LNCAP (cell line): ENCODE results near the gene SLC2A4.

Source experiments
- CTCF ChIP-seq: fragments of 450-650 bp; IDR thresholded peaks from 2 replicates; pipeline ENCODE4 v1.5.1; 2017; ENCODE audit warnings: mild to moderate bottlenecking

The SLC2A4 gene

GRCh38 chr17:7321466-7321865, 39.9 kb downstream of the SLC2A4 start:
- TF ChIP-seq CTCF, result no peak

GRCh38 chr17:7322520-7323194, 41.1 kb downstream of the SLC2A4 start:
- no peak for TF ChIP-seq CTCF

GRCh38 chr17:7323731-7324437, 42.4 kb downstream of the SLC2A4 start:
- peak; percentile 96 for TF ChIP-seq CTCF

- peak; percentile 46 for TF ChIP-seq CTCF
These were observed 42.9 kb downstream of the SLC2A4 start for GRCh38 chr17:7324438-7324779.

GRCh38 chr17:7325031-7325528, 43.6 kb downstream of the SLC2A4 start:
- TF ChIP-seq CTCF, result no peak

- no peak for TF ChIP-seq CTCF
These were observed 44.7 kb downstream of the SLC2A4 start for GRCh38 chr17:7326186-7326585.

- no peak for TF ChIP-seq CTCF
These were observed 45.5 kb downstream of the SLC2A4 start for GRCh38 chr17:7327056-7327455.
